GM23248 (cell line): ENCODE results near the gene VCX3A.

Experiments
- EZH2 ChIP-seq: fragments of 200-600 bp; sonication (generic); IDR thresholded peaks from 2 replicates; pipeline ENCODE4 v1.6.1; 2018; ENCODE audit warnings: antibody characterized with exemption, mild to moderate bottlenecking; ENCODE audit not compliant: insufficient read depth, poor library complexity, severe bottlenecking
- EZH2phosphoT487 ChIP-seq: fragments of 200-600 bp; sonication (generic); IDR thresholded peaks from 2 replicates; pipeline ENCODE4 v1.6.1; 2018; ENCODE audit warnings: antibody characterized with exemption, moderate library complexity, mild to moderate bottlenecking, low read depth; ENCODE audit not compliant: insufficient read depth

GRCh38 chrX:6500719-6501118 is 34.2 kb downstream of the VCX3A start:
- no peak for TF ChIP-seq EZH2
- TF ChIP-seq EZH2phosphoT487: no peak
